K562 (cell line): Measurements from ENCODE around the gene TRIP12.

Experiments used
- BRCA1 ChIP-seq, 2 experiments: fragments of 450-650 bp in 1 of 2; sonication (generic) in 1 of 2; formaldehyde crosslinking in 1 of 2; IDR thresholded peaks; 2 replicates each; pipeline versions ENCODE4 v1.5.0 to v1.6.1; 2017 to 2020; ENCODE audit warnings: mild to moderate bottlenecking in 1 of 2, missing genetic modification reagents in 1 of 2
- EZH2 ChIP-seq: IDR thresholded peaks from 2 replicates; pipeline ENCODE4 v1.6.1; 2012; ENCODE audit warnings: low read depth, mild to moderate bottlenecking, inconsistent platforms, low read length, borderline replicate concordance
- JUNB ChIP-seq: fragments of 450-650 bp; formaldehyde crosslinking; conservative IDR thresholded peaks from 2 replicates; pipeline ENCODE4 v1.4.0; 2020; ENCODE audit warnings: mild to moderate bottlenecking
- POLR2AphosphoS2 ChIP-seq: IDR thresholded peaks from 2 replicates; pipeline ENCODE4 v1.6.1; 2012; ENCODE audit warnings: low read length, improper control_type of control experiment
- POLR2AphosphoS5 ChIP-seq: IDR thresholded peaks from 2 replicates; pipeline ENCODE4 v1.6.1; 2011; ENCODE audit warnings: mild to moderate bottlenecking, low read depth, low read length, moderate library complexity; ENCODE audit not compliant: control insufficient read depth, insufficient read depth
- SP2 ChIP-seq: IDR thresholded peaks from 2 replicates; pipeline ENCODE4 v1.6.1; 2011; ENCODE audit warnings: mild to moderate bottlenecking, low read depth, low read length, moderate library complexity; ENCODE audit not compliant: poor library complexity, severe bottlenecking; ENCODE audit errors: extremely low read depth
- TFAM ChIP-seq: fragments of 250-450 bp; sonication (Bioruptor Pico); conservative IDR thresholded peaks from 2 replicates; pipeline ENCODE4 v1.5.0; 2021; ENCODE audit warnings: mild to moderate bottlenecking, moderate library complexity
- YY1 ChIP-seq, 3 experiments: IDR thresholded peaks; 2 replicates each; pipeline ENCODE4 v1.6.1; 2011; ENCODE audit warnings: low read length in 2 of 3, mild to moderate bottlenecking in 2 of 3, moderate library complexity in 2 of 3, borderline replicate concordance in 1 of 3, control low read depth in 1 of 3, low read depth in 1 of 3; ENCODE audit not compliant: insufficient read depth in 3 of 3, insufficient replicate concordance in 2 of 3, control insufficient read depth in 1 of 3, insufficient read length in 1 of 3; ENCODE audit errors: extremely low read depth in 1 of 3
- TF ChIP-seq, protein P1 (sequence below), 3 experiments: IDR thresholded peaks in 2 of 3; conservative IDR thresholded peaks in 1 of 3; 2 replicates each; pipeline ENCODE4 v1.5.1; 2011 to 2012; ENCODE audit warnings: low read length in 3 of 3, mild to moderate bottlenecking in 3 of 3, control low read depth in 2 of 3, improper control_type of control experiment in 1 of 3, inconsistent platforms in 1 of 3, low read depth in 1 of 3, mixed read lengths in 1 of 3, moderate library complexity in 1 of 3; ENCODE audit not compliant: insufficient read depth in 2 of 3
- TF ChIP-seq, protein P2 (sequence below), 2 experiments: fragments of 450-650 bp in 1 of 2; sonication (generic) in 1 of 2; formaldehyde crosslinking in 1 of 2; IDR thresholded peaks; 2 replicates each; pipeline versions ENCODE4 v1.7.1 to v1.9.0; 2016 to 2022; ENCODE audit warnings: inconsistent platforms in 1 of 2, mild to moderate bottlenecking in 1 of 2, missing genetic modification reagents in 1 of 2
- TF ChIP-seq, protein P3 (sequence below): fragments of 450-650 bp; formaldehyde crosslinking; IDR thresholded peaks from 2 replicates; pipeline ENCODE4 v1.4.0; 2020; ENCODE audit warnings: mild to moderate bottlenecking

DNA sequence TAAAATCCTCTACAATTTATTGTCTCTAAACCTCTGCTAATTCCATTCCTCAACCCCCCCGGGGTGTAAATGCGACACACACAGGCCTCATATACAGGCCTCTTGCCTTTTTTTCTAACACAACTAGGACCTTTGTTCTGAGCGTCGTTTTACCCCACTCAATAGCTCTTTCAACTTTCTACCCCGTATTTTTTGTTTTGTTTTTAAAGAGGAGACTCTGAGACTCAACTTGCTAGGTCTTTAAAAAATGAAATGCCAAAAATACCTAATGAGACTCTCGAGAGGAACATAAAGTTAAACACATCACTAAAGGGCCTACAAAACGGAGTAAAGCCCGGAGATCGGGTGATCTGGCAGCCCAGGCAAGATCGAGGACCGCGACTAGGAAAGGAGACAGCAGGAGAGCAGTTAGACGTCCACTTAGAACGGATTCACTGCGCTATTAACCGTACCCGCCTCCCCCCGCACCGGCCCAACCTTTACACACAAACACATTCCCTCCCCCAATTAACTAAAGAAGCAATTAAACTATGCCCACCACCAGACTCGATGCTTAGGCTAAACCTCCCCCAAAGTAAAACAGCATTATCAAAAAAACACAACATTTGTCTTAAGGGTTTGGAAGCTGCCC is 1.7 kb downstream of the TRIP12 start:
- TF ChIP-seq TFAM (CRISPR knock-in tag) (no peak), JUNB (CRISPR knock-in tag) (no peak), POLR2AphosphoS2 (no peak), POLR2AphosphoS5 (no peak), BRCA1 (IDR thresholded peaks at IDR 0.05) (no peak), BRCA1 (CRISPR knock-in tag; IDR thresholded peaks at IDR 0.05) (no peak), YY1 (IDR thresholded peaks at IDR 0.05; ENCODE audit: borderline replicate concordance in 1 of 3, control insufficient read depth in 1 of 3, extremely low read depth in 1 of 3, insufficient read depth in 3 of 3, insufficient read length in 1 of 3, insufficient replicate concordance in 2 of 3, low read depth in 1 of 3, low read length in 2 of 3) (no peak), SP2 (no peak), EZH2 (no peak)
- TF ChIP-seq, protein P1, sequence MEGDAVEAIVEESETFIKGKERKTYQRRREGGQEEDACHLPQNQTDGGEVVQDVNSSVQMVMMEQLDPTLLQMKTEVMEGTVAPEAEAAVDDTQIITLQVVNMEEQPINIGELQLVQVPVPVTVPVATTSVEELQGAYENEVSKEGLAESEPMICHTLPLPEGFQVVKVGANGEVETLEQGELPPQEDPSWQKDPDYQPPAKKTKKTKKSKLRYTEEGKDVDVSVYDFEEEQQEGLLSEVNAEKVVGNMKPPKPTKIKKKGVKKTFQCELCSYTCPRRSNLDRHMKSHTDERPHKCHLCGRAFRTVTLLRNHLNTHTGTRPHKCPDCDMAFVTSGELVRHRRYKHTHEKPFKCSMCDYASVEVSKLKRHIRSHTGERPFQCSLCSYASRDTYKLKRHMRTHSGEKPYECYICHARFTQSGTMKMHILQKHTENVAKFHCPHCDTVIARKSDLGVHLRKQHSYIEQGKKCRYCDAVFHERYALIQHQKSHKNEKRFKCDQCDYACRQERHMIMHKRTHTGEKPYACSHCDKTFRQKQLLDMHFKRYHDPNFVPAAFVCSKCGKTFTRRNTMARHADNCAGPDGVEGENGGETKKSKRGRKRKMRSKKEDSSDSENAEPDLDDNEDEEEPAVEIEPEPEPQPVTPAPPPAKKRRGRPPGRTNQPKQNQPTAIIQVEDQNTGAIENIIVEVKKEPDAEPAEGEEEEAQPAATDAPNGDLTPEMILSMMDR (IDR thresholded peaks at IDR 0.05 in 2 of 3, conservative IDR thresholded peaks at IDR 0.05 in 1 of 3; ENCODE audit: insufficient read depth in 2 of 3, low read depth in 1 of 3, low read length in 3 of 3) = no peak
- TF ChIP-seq, protein P2, sequence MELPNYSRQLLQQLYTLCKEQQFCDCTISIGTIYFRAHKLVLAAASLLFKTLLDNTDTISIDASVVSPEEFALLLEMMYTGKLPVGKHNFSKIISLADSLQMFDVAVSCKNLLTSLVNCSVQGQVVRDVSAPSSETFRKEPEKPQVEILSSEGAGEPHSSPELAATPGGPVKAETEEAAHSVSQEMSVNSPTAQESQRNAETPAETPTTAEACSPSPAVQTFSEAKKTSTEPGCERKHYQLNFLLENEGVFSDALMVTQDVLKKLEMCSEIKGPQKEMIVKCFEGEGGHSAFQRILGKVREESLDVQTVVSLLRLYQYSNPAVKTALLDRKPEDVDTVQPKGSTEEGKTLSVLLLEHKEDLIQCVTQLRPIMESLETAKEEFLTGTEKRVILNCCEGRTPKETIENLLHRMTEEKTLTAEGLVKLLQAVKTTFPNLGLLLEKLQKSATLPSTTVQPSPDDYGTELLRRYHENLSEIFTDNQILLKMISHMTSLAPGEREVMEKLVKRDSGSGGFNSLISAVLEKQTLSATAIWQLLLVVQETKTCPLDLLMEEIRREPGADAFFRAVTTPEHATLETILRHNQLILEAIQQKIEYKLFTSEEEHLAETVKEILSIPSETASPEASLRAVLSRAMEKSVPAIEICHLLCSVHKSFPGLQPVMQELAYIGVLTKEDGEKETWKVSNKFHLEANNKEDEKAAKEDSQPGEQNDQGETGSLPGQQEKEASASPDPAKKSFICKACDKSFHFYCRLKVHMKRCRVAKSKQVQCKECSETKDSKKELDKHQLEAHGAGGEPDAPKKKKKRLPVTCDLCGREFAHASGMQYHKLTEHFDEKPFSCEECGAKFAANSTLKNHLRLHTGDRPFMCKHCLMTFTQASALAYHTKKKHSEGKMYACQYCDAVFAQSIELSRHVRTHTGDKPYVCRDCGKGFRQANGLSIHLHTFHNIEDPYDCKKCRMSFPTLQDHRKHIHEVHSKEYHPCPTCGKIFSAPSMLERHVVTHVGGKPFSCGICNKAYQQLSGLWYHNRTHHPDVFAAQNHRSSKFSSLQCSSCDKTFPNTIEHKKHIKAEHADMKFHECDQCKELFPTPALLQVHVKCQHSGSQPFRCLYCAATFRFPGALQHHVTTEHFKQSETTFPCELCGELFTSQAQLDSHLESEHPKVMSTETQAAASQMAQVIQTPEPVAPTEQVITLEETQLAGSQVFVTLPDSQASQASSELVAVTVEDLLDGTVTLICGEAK (IDR thresholded peaks at IDR 0.05) = no peak
- TF ChIP-seq, protein P2 (CRISPR knock-in tag; IDR thresholded peaks at IDR 0.05) = no peak
- TF ChIP-seq, protein P3, sequence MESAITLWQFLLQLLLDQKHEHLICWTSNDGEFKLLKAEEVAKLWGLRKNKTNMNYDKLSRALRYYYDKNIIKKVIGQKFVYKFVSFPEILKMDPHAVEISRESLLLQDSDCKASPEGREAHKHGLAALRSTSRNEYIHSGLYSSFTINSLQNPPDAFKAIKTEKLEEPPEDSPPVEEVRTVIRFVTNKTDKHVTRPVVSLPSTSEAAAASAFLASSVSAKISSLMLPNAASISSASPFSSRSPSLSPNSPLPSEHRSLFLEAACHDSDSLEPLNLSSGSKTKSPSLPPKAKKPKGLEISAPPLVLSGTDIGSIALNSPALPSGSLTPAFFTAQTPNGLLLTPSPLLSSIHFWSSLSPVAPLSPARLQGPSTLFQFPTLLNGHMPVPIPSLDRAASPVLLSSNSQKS (CRISPR knock-in tag) = no peak
